ENCODE results near the gene MLLT3.

- TF ChIP-seq EZH2phosphoT487 (IDR thresholded peaks at IDR 0.05; ENCODE audit: low read depth, severe bottlenecking, unreplicated experiment) (no peak), CTCF (IDR thresholded peaks at IDR 0.05; ENCODE audit: poor library complexity) (no peak), EZH2 (IDR thresholded peaks at IDR 0.05; ENCODE audit: borderline replicate concordance) (no peak)
Observed at GRCh38 chr9:20563917-20564316, 58.4 kb downstream of the MLLT3 start.
